ENCODE results near the gene ADCY10. TPM values are rescaled to one million over a fixed set of nuclear protein-coding genes. Genes with fewer than 3 reads are reported as not detected.

The ADCY10 gene
- total and polyA plus RNA-seq, 2 of the 8 experiments (the other 6 are each of a cell fraction or from before 2014, with no cell fraction given) = 0.02 TPM; not detected in 1

DNA sequence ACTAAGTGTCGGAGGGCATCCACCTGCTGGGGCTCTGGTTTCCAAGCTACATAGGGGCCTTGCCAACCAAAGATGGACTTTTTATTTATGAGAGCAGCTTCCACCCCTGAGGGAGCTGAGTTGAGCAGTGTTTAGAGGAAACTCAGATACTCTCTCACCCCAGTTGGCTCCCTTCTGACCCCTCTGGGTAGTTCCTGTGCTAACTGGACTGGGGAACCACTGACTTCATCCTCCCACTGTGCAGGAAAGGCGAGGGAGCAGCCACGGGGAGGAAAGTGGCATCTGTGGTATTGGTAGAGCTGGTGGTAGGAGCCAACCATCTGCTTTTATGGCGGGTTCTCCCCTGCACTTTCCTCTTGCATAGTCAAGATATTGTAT is 121.8 kb downstream of the ADCY10 start:
- Histone ChIP-seq H3K79me2 (ENCODE audit: control insufficient read depth in 1 of 2, insufficient read depth in 2 of 2, low read length in 2 of 2) (no peaks in the 10 kb centered on the region), H3K4ac (replicated peaks; ENCODE audit: insufficient read length, low read depth, low read length) (no peak overlapping the region), H4K8ac (ENCODE audit: extremely low read depth, insufficient read depth, low read length) (no peak overlapping the region), H2AFZ (ENCODE audit: low read length) (no peak overlapping the region), H2BK20ac (ENCODE audit: low read length) (no peak overlapping the region), H2BK15ac (ENCODE audit: low read length) (no peak overlapping the region), H2BK120ac (replicated peaks; ENCODE audit: low read depth, low read length) (no peak overlapping the region), H4K5ac (ENCODE audit: insufficient read length, low read depth, low read length) (no peak overlapping the region), H3K79me1 (ENCODE audit: low read depth, low read length) (no peaks in the 10 kb centered on the region), H3K27ac (ENCODE audit: low read depth, low read length) (no peak overlapping the region), H3K36me3 (ENCODE audit: control insufficient read depth in 2 of 4, insufficient read depth in 4 of 4, low read length in 3 of 4) (peaks cover 0 to 22% (median 13%) of the 10 kb centered on the region in 4 experiments; a peak in 6 of 8 replicates), H3K27me3 (replicated peaks in 1 of 4; ENCODE audit: control insufficient read depth in 3 of 4, extremely low read depth in 1 of 4, insufficient read depth in 3 of 4, low read length in 3 of 4) (no peaks in the 10 kb centered on the region), H3K9ac (replicated peaks in 1 of 4; ENCODE audit: extremely low read depth in 1 of 4, low read depth in 3 of 4, low read length in 3 of 4) (no peak overlapping the region), H3K23ac (ENCODE audit: insufficient read length) (no peak overlapping the region), H2BK12ac (ENCODE audit: low read depth, low read length) (no peak overlapping the region), H2AK5ac (ENCODE audit: low read depth, low read length) (no peak overlapping the region), H3K4me2 (ENCODE audit: insufficient read depth in 1 of 2, low read depth in 2 of 2, low read length in 2 of 2) (no peak overlapping the region), H3K14ac (ENCODE audit: insufficient read length) (no peak overlapping the region), H3K56ac (replicated peaks; ENCODE audit: insufficient read length, low read depth, low read length) (no peak overlapping the region), H2BK5ac (ENCODE audit: low read depth, low read length) (no peak overlapping the region), H3K23me2 (ENCODE audit: low read depth, low read length) (no peaks in the 10 kb centered on the region), H3K18ac (ENCODE audit: extremely low read depth, low read length) (no peak overlapping the region), H4K20me1 (replicated peaks in 1 of 2; ENCODE audit: control insufficient read depth in 1 of 2, insufficient read depth in 2 of 2, low read length in 2 of 2) (peaks cover 0 to 2% of the 10 kb centered on the region in 2 experiments), H3K9me3 (ENCODE audit: insufficient read depth in 2 of 2, low read depth in 1 of 2, low read length in 1 of 2) (no peaks in the 10 kb centered on the region), H3K4me1 (replicated peaks in 1 of 4; ENCODE audit: control insufficient read depth in 3 of 4, insufficient read depth in 4 of 4, low read length in 3 of 4) (peaks cover 2 to 8% (median 3%) of the 10 kb centered on the region in 4 experiments; a peak in 4 of 7 replicates), H4K91ac (replicated peaks; ENCODE audit: insufficient read length, low read length) (no peak overlapping the region), H3K4me3 (ENCODE audit: extremely low read depth in 1 of 4, insufficient read depth in 2 of 4, low read depth in 3 of 4, low read length in 4 of 4) (no peak overlapping the region)
- POLR2A ChIA-PET (ENCODE audit: partially characterized antibody) = interaction anchor here (0.6 to 0.9 kb wide), 3 partner anchors 9 to 145 kb away, joined by 3 to 4 read pairs (median 3); no protein-coding TSS in a partner anchor
- CTCF ChIA-PET (ENCODE audit: partially characterized antibody) = interaction anchor here (0.6 to 3.7 kb wide), 2 partner anchors 12 to 34 kb away, joined by 3 to 16 read pairs; no protein-coding TSS in a partner anchor
- no peak for DNase-seq (ENCODE audit: low read depth in 1 of 2, low spot score in 2 of 2)
- WGBS, 2 experiments (ENCODE audit: extremely low coverage in 1 of 2, insufficient coverage in 1 of 2, insufficient read length in 1 of 2, insufficient replicate concordance in 2 of 2, low coverage in 1 of 2, low lambda C conversion rate in 2 of 2, missing lambda C conversion rate in 1 of 2) = 97% methylated on average over 4 of the region's 4 CpGs; no CpG with 5 or more reads in 1 of the 2 experiments
- no peak for TF ChIP-seq MAFK (IDR thresholded peaks at IDR 0.05; ENCODE audit: low read depth, low read length)
- TF ChIP-seq BRCA1 (IDR thresholded peaks at IDR 0.05; ENCODE audit: low read depth, low read length) = no peak
- no peak for TF ChIP-seq RBBP5 (IDR thresholded peaks at IDR 0.05; ENCODE audit: borderline replicate concordance, low read depth, low read length)
- no peak for TF ChIP-seq RAD21 (IDR thresholded peaks at IDR 0.05 in 1 of 2, conservative IDR thresholded peaks at IDR 0.05 in 1 of 2; ENCODE audit: low read depth in 2 of 2, low read length in 2 of 2)
- TF ChIP-seq TEAD4 (IDR thresholded peaks at IDR 0.05; ENCODE audit: low read depth, low read length) = no peak
- no peak for TF ChIP-seq EP300 (IDR thresholded peaks at IDR 0.05; ENCODE audit: borderline replicate concordance in 1 of 2, low read depth in 2 of 2, low read length in 2 of 2)
- TF ChIP-seq KDM5A (IDR thresholded peaks at IDR 0.05; ENCODE audit: low read length) = no peak
- no peak for TF ChIP-seq KDM4A (IDR thresholded peaks at IDR 0.05; ENCODE audit: low read depth, low read length, severe bottlenecking)
- TF ChIP-seq EZH2 (IDR thresholded peaks at IDR 0.05; ENCODE audit: low read depth, low read length, severe bottlenecking) = no peak
- FAIRE-seq = no peak
